ENCODE measurements around the gene NUDT14.

- TF ChIP-seq GATA2 (IDR thresholded peaks at IDR 0.05; ENCODE audit: low read depth, low read length) (no peak), GATA3 (IDR thresholded peaks at IDR 0.05; ENCODE audit: low read depth, low read length) (no peak)
Observed at GRCh38 chr14:105163040-105163742, 17.9 kb downstream of the NUDT14 start.

Measured in SH-SY5Y (cell line).